ENCODE data around the gene LRRC17.

Gene LRRC17

GRCh38 chr7:102912742-102913141 lies at the start of gene LRRC17:
TSS of gene LRRC17 (plus strand) at chr7:102913000. CDS start at chr7:102933914, 20,914 bp downstream.
- DNase-seq = no peak

- no peak for DNase-seq
Observed at GRCh38 chr7:102864958-102865357, 47.8 kb upstream of the LRRC17 start.

- no peak for DNase-seq
Observed at GRCh38 chr7:102866535-102867215, 46.1 kb upstream of the LRRC17 start.

GRCh38 chr7:102869195-102869594 lies 43.6 kb upstream of the LRRC17 start:
- no peak for DNase-seq

GRCh38 chr7:102872460-102872859 lies 40.3 kb upstream of the LRRC17 start:
- DNase-seq = no peak

- DNase-seq = no peak
Observed at GRCh38 chr7:102873470-102874165, 39.2 kb upstream of the LRRC17 start.

GRCh38 chr7:102874166-102874829 lies 38.5 kb upstream of the LRRC17 start:
- DNase-seq = peak; percentile 19

- no peak for DNase-seq
Observed at GRCh38 chr7:102874966-102875365, 37.8 kb upstream of the LRRC17 start.

GRCh38 chr7:102875700-102876295 lies 37.0 kb upstream of the LRRC17 start:
- no peak for DNase-seq

GRCh38 chr7:102883098-102883860 lies 29.5 kb upstream of the LRRC17 start:
- DNase-seq = no peak

- DNase-seq = no peak
Observed at GRCh38 chr7:102888561-102889233, 24.1 kb upstream of the LRRC17 start.

GRCh38 chr7:102889851-102890250 lies 22.9 kb upstream of the LRRC17 start:
- DNase-seq = no peak

- DNase-seq = no peak
Observed at GRCh38 chr7:102890292-102890970, 22.4 kb upstream of the LRRC17 start.

GRCh38 chr7:102890971-102891692 lies 21.7 kb upstream of the LRRC17 start:
- DNase-seq = no peak

- DNase-seq = no peak
Observed at GRCh38 chr7:102891693-102892261, 21.0 kb upstream of the LRRC17 start.

- no peak for DNase-seq
Observed at GRCh38 chr7:102892631-102893278, 20.0 kb upstream of the LRRC17 start.

- no peak for DNase-seq
Observed at GRCh38 chr7:102895602-102896001, 17.2 kb upstream of the LRRC17 start.

GRCh38 chr7:102896585-102896984 lies 16.2 kb upstream of the LRRC17 start:
- no peak for DNase-seq

GRCh38 chr7:102897211-102897631 lies 15.6 kb upstream of the LRRC17 start:
- DNase-seq = no peak

Measured in CD4-positive, alpha-beta T cell treated with Interleukin-10 for 1 hour (primary cell).